GM12878 (cell line): ENCODE results near the gene MSANTD2. TPM values are rescaled to one million over a fixed set of nuclear protein-coding genes. Genes with fewer than 3 reads are reported as not detected.

ENCODE experiments used
- ASH2L ChIP-seq: fragments of 300-600, 200-600 bp; sonication (generic); IDR thresholded peaks from 2 replicates; pipeline ENCODE4 v1.6.1; 2017; ENCODE audit warnings: low read depth, mild to moderate bottlenecking, borderline replicate concordance
- ATF7 ChIP-seq: fragments of 450-650 bp; IDR thresholded peaks from 2 replicates; pipeline ENCODE4 v1.6.1; 2016; ENCODE audit warnings: low read depth, mild to moderate bottlenecking
- CHD4 ChIP-seq: fragments of 200-600 bp; sonication (generic); IDR thresholded peaks from 2 replicates; pipeline ENCODE4 v1.6.1; 2016; ENCODE audit warnings: mild to moderate bottlenecking
- CUX1 ChIP-seq: IDR thresholded peaks from 2 replicates; pipeline ENCODE4 v1.6.1; 2012; ENCODE audit warnings: improper control_type of control experiment, low read depth, low read length; ENCODE audit not compliant: insufficient replicate concordance
- E2F4 ChIP-seq: IDR thresholded peaks from 2 replicates; pipeline ENCODE4 v1.6.1; 2012; ENCODE audit warnings: low read depth, low read length, improper control_type of control experiment
- ESRRA ChIP-seq: IDR thresholded peaks from 2 replicates; pipeline ENCODE4 v1.6.1; 2012; ENCODE audit warnings: mild to moderate bottlenecking, low read length, improper control_type of control experiment
- HDAC2 ChIP-seq: fragments of 200-600 bp; sonication (generic); IDR thresholded peaks from 2 replicates; pipeline ENCODE4 v1.6.1; 2017
- IRF5 ChIP-seq: fragments of 450-650 bp; IDR thresholded peaks from 2 replicates; pipeline ENCODE4 v1.6.1; 2017; ENCODE audit warnings: borderline replicate concordance
- KLF5 ChIP-seq: fragments of 450-650 bp; IDR thresholded peaks from 2 replicates; pipeline ENCODE4 v1.6.1; 2014; ENCODE audit warnings: mild to moderate bottlenecking; ENCODE audit not compliant: partially characterized antibody
- NFXL1 ChIP-seq: fragments of 450-650 bp; IDR thresholded peaks from 2 replicates; pipeline ENCODE4 v1.6.1; 2017; ENCODE audit warnings: antibody characterized with exemption, mild to moderate bottlenecking, borderline replicate concordance
- NR2C1 ChIP-seq: fragments of 450-650 bp; IDR thresholded peaks from 2 replicates; pipeline ENCODE4 v1.6.1; 2017; ENCODE audit warnings: antibody characterized with exemption, mild to moderate bottlenecking, moderate library complexity
- RAD21 ChIP-seq: IDR thresholded peaks from 2 replicates; pipeline ENCODE4 v1.6.1; 2011; ENCODE audit warnings: mild to moderate bottlenecking, low read depth, low read length, moderate library complexity; ENCODE audit not compliant: insufficient read depth
- SIN3A ChIP-seq: IDR thresholded peaks from 2 replicates; pipeline ENCODE4 v1.6.1; 2012; ENCODE audit warnings: low read depth, low read length, improper control_type of control experiment
- SUPT20H ChIP-seq: IDR thresholded peaks from 2 replicates; pipeline ENCODE4 v1.6.1; 2011; ENCODE audit warnings: low read depth, mild to moderate bottlenecking, low read length, moderate library complexity, borderline replicate concordance; ENCODE audit not compliant: control insufficient read depth
- SUZ12 ChIP-seq: fragments of 200-600 bp; sonication (generic); IDR thresholded peaks from one replicate; pipeline ENCODE4 v1.6.1; 2018; ENCODE audit warnings: antibody characterized with exemption, mild to moderate bottlenecking; ENCODE audit not compliant: unreplicated experiment
- USF2 ChIP-seq: IDR thresholded peaks from 2 replicates; pipeline ENCODE4 v1.6.1; 2011; ENCODE audit warnings: low read depth, low read length, improper control_type of control experiment, borderline replicate concordance
- YY1 ChIP-seq: IDR thresholded peaks from 2 replicates; pipeline ENCODE4 v1.6.1; 2011; ENCODE audit warnings: low read depth, mild to moderate bottlenecking, low read length
- ZBED1 ChIP-seq: IDR thresholded peaks from 2 replicates; pipeline ENCODE4 v1.6.1; 2016; ENCODE audit warnings: borderline replicate concordance
- ZBTB33 ChIP-seq: fragments of 450-650 bp; IDR thresholded peaks from 2 replicates; pipeline ENCODE4 v1.6.1; 2017; ENCODE audit warnings: mild to moderate bottlenecking
- ZNF384 ChIP-seq: IDR thresholded peaks from 2 replicates; pipeline ENCODE4 v1.6.1; 2012; ENCODE audit warnings: low read depth, mild to moderate bottlenecking, low read length, improper control_type of control experiment, borderline replicate concordance
- polyA plus RNA-seq, 11 experiments: library from polyadenylated mRNA; depleted of rRNA in 4 of 11; unstranded in 6 of 11; stranded (reverse) in 5 of 11; fragments of >200 nt; fragmentation: Nextera tagmentation in 4 of 11; fragmentation: Illumina TruSeq in 1 of 11; extraction: Ambion mirVana in 4 of 11; extraction: Trizol in 1 of 11; gene quantifications; 1 replicate in 1 of 11; 2 replicates in 10 of 11; pipeline versions ENCODE4 v1.2.1 to v1.2.3, GENCODE V29; 2011 to 2016; ENCODE audit warnings: inconsistent platforms in 2 of 11, missing spikeins in 2 of 11, low read depth in 1 of 11
- total RNA-seq, 4 experiments: library from RNA; depleted of rRNA in 3 of 4; stranded (reverse); fragments of >200 nt in 3 of 4; fragmentation: Illumina TruSeq in 1 of 4; extraction: Trizol in 1 of 4; gene quantifications; 2 replicates each; pipeline versions ENCODE4 v1.2.1 to v1.2.3, GENCODE V29; 2013 to 2021

Gene MSANTD2
- total and polyA plus RNA-seq, 10 of the 15 experiments (the other 5 are each of a cell fraction or from before 2014, with no cell fraction given) = 3.0 to 12.4 (median 8.0) TPM

- TF ChIP-seq CUX1 (no peak), CHD4 (no peak), SUPT20H (no peak), ZBED1 (no peak), ATF7 (no peak), ZBTB33 (no peak), RAD21 (peak; percentile 52), E2F4 (no peak; the same call in 1 of the 2 replicates), SUZ12 (no peak), ZNF384 (peak; percentile 97), SIN3A (no peak), NFXL1 (no peak), HDAC2 (no peak), NR2C1 (no peak), USF2 (no peak), ASH2L (no peak), YY1 (peak; percentile 88), IRF5 (no peak), ESRRA (no peak), KLF5 (no peak)
Measured at GRCh38 chr11:124763156-124763947, 36.9 kb downstream of the MSANTD2 start (continued).
